H1 (cell line): ENCODE measurements around the gene PLCB4. TPM values are rescaled to one million over a fixed set of nuclear protein-coding genes. Genes with fewer than 3 reads are reported as not detected.

Experiments
- CTCF ChIA-PET: fragments of 300-600 bp; sonication (Branson Sonifier 250); formaldehyde crosslinking; loops from one replicate; lab custom pipeline; 2021; ENCODE audit not compliant: partially characterized antibody; lab: Charles Lee
- POLR2A ChIA-PET: fragments of 300-600 bp; sonication (Branson Sonifier 250); formaldehyde crosslinking; loops from one replicate; lab custom pipeline; 2021; ENCODE audit warnings: inconsistent platforms; ENCODE audit not compliant: partially characterized antibody; lab: Charles Lee
- DNase-seq, 2 experiments: peaks; one replicate each; pipeline versions ENCODE4 v3.0.0 to v3.0.0-alpha.2; 2010 to 2022; ENCODE audit warnings: low spot score in 2 of 2, low read depth in 1 of 2, mixed read lengths in 1 of 2
- FAIRE-seq: peaks from 2 replicates; lab custom pipeline; 2011; peaks lifted over from hg19 to GRCh38; lab: Jason Lieb, UNC
- H2AFZ ChIP-seq: 2 replicates; pipeline ENCODE4 v1.8.1; 2012; ENCODE audit warnings: low read length, inconsistent platforms
- H2AK5ac ChIP-seq: 2 replicates; pipeline ENCODE4 v1.6.1; 2013; ENCODE audit warnings: low read depth, low read length
- H2BK120ac ChIP-seq: replicated peaks from 2 replicates; pipeline ENCODE3; 2013; ENCODE audit warnings: low read depth, low read length, inconsistent platforms
- H2BK12ac ChIP-seq: 2 replicates; pipeline ENCODE4 v1.6.1; 2013; ENCODE audit warnings: low read depth, low read length
- H2BK15ac ChIP-seq: 2 replicates; pipeline ENCODE4 v1.6.1; 2013; ENCODE audit warnings: low read length
- H2BK20ac ChIP-seq: 2 replicates; pipeline ENCODE4 v1.6.1; 2013; ENCODE audit warnings: low read length
- H2BK5ac ChIP-seq: 2 replicates; pipeline ENCODE4 v1.6.1; 2013; ENCODE audit warnings: low read depth, low read length
- H3K14ac ChIP-seq: 2 replicates; pipeline ENCODE4 v1.6.1; 2013; ENCODE audit warnings: inconsistent platforms; ENCODE audit not compliant: insufficient read length
- H3K18ac ChIP-seq: 2 replicates; pipeline ENCODE4 v1.6.1; 2013; ENCODE audit warnings: low read length; ENCODE audit errors: extremely low read depth
- H3K23ac ChIP-seq: 2 replicates; pipeline ENCODE4 v1.6.1; 2013; ENCODE audit warnings: inconsistent platforms; ENCODE audit not compliant: insufficient read length
- H3K23me2 ChIP-seq: 2 replicates; pipeline ENCODE4 v1.6.1; 2013; ENCODE audit warnings: low read depth, low read length
- H3K27ac ChIP-seq: 2 replicates; pipeline ENCODE4 v1.6.1; 2011; ENCODE audit warnings: low read depth, low read length, inconsistent platforms
- H3K27me3 ChIP-seq, 4 experiments: replicated peaks in 1 of 4; 1 replicate in 1 of 4; 2 replicates in 3 of 4; pipeline versions ENCODE4 v1.6.1 to v1.8.1; 2011 to 2013; ENCODE audit warnings: low read length in 3 of 4, mild to moderate bottlenecking in 3 of 4, inconsistent platforms in 2 of 4, mixed read lengths in 2 of 4, moderate library complexity in 1 of 4; ENCODE audit not compliant: control insufficient read depth in 3 of 4, insufficient read depth in 3 of 4; ENCODE audit errors: extremely low read depth in 1 of 4
- H3K36me3 ChIP-seq, 4 experiments: 2 replicates each; pipeline versions ENCODE4 v1.6.1 to v1.8.1; 2011 to 2013; ENCODE audit warnings: mild to moderate bottlenecking in 4 of 4, low read length in 3 of 4, moderate library complexity in 2 of 4, control low read depth in 1 of 4, inconsistent platforms in 1 of 4; ENCODE audit not compliant: insufficient read depth in 4 of 4, control insufficient read depth in 2 of 4
- H3K4ac ChIP-seq: replicated peaks from 2 replicates; pipeline ENCODE3; 2013; ENCODE audit warnings: low read length, low read depth, mixed read lengths, inconsistent platforms; ENCODE audit not compliant: insufficient read length
- H3K4me1 ChIP-seq, 4 experiments: replicated peaks in 1 of 4; 1 replicate in 1 of 4; 2 replicates in 3 of 4; pipeline versions ENCODE4 v1.6.1 to v1.8.1; 2011 to 2013; ENCODE audit warnings: low read length in 3 of 4, inconsistent platforms in 2 of 4, mixed read lengths in 1 of 4; ENCODE audit not compliant: insufficient read depth in 4 of 4, control insufficient read depth in 3 of 4
- H3K4me2 ChIP-seq, 2 experiments: 2 replicates each; pipeline versions ENCODE4 v1.6.1 to v1.8.1; 2011 to 2013; ENCODE audit warnings: low read depth in 2 of 2, low read length in 2 of 2, control low read depth in 1 of 2, inconsistent platforms in 1 of 2, mild to moderate bottlenecking in 1 of 2; ENCODE audit not compliant: insufficient read depth in 1 of 2
- H3K4me3 ChIP-seq, 4 experiments: fragments of 200-600, 300-600 bp in 1 of 4; sonication (generic), shearing (Covaris generic), sonication (Bioruptor Twin) in 1 of 4; 2 replicates each; pipeline versions ENCODE4 v1.5.1 to v1.8.1; 2011 to 2016; ENCODE audit warnings: low read length in 4 of 4, low read depth in 3 of 4, control low read depth in 2 of 4, inconsistent platforms in 2 of 4, mild to moderate bottlenecking in 2 of 4, mixed read lengths in 1 of 4, moderate library complexity in 1 of 4; ENCODE audit not compliant: insufficient read depth in 2 of 4; ENCODE audit errors: extremely low read depth in 1 of 4
- H3K56ac ChIP-seq: replicated peaks from 2 replicates; pipeline ENCODE3; 2013; ENCODE audit warnings: low read depth, mild to moderate bottlenecking, mixed read lengths, low read length, inconsistent platforms; ENCODE audit not compliant: insufficient read length
- H3K79me1 ChIP-seq: 2 replicates; pipeline ENCODE4 v1.6.1; 2013; ENCODE audit warnings: low read depth, low read length, control low read depth
- H3K79me2 ChIP-seq, 2 experiments: 2 replicates each; pipeline versions ENCODE4 v1.6.1 to v1.8.1; 2012 to 2013; ENCODE audit warnings: low read length in 2 of 2, mild to moderate bottlenecking in 2 of 2, inconsistent platforms in 1 of 2; ENCODE audit not compliant: insufficient read depth in 2 of 2, control insufficient read depth in 1 of 2
- H3K9ac ChIP-seq, 4 experiments: replicated peaks in 1 of 4; 1 replicate in 1 of 4; 2 replicates in 3 of 4; pipeline versions ENCODE4 v1.6.1 to v1.8.1; 2011 to 2013; ENCODE audit warnings: low read depth in 3 of 4, low read length in 3 of 4, control low read depth in 2 of 4, mild to moderate bottlenecking in 2 of 4, moderate library complexity in 2 of 4, inconsistent platforms in 1 of 4; ENCODE audit errors: extremely low read depth in 1 of 4
- H3K9me3 ChIP-seq, 2 experiments: 2 replicates each; pipeline versions ENCODE4 v1.6.1 to v1.8.1; 2012 to 2013; ENCODE audit warnings: mild to moderate bottlenecking in 2 of 2, moderate library complexity in 2 of 2, control low read depth in 1 of 2, inconsistent platforms in 1 of 2, low read depth in 1 of 2, low read length in 1 of 2, mixed read lengths in 1 of 2; ENCODE audit not compliant: insufficient read depth in 2 of 2
- H4K20me1 ChIP-seq, 2 experiments: replicated peaks in 1 of 2; 2 replicates each; pipeline versions ENCODE3 to v1.8.1; 2011 to 2013; ENCODE audit warnings: inconsistent platforms in 2 of 2, low read length in 2 of 2, mild to moderate bottlenecking in 1 of 2; ENCODE audit not compliant: insufficient read depth in 2 of 2, control insufficient read depth in 1 of 2
- H4K5ac ChIP-seq: 2 replicates; pipeline ENCODE4 v1.6.1; 2013; ENCODE audit warnings: low read length, low read depth, mixed read lengths, inconsistent platforms; ENCODE audit not compliant: insufficient read length
- H4K8ac ChIP-seq: 2 replicates; pipeline ENCODE4 v1.8.0; 2013; ENCODE audit warnings: mild to moderate bottlenecking, moderate library complexity, low read length, inconsistent platforms; ENCODE audit not compliant: insufficient read depth; ENCODE audit errors: extremely low read depth
- H4K91ac ChIP-seq: replicated peaks from 2 replicates; pipeline ENCODE3; 2013; ENCODE audit warnings: low read length, mixed read lengths, inconsistent platforms; ENCODE audit not compliant: insufficient read length
- CBX8 ChIP-seq: fragments of 300-800, 300-1000 bp; sonication (generic); IDR thresholded peaks from 2 replicates; pipeline ENCODE4 v1.7.1; 2016; ENCODE audit warnings: low read depth, low read length, borderline replicate concordance
- EGR1 ChIP-seq: IDR thresholded peaks from 2 replicates; pipeline ENCODE4 v1.6.1; 2011; ENCODE audit warnings: low read depth, low read length, borderline replicate concordance
- EP300 ChIP-seq, 2 experiments: IDR thresholded peaks; 1 replicate in 1 of 2; 2 replicates in 1 of 2; pipeline ENCODE4 v1.6.1; 2011 to 2012; ENCODE audit warnings: low read depth in 2 of 2, low read length in 2 of 2, mild to moderate bottlenecking in 2 of 2, borderline replicate concordance in 1 of 2, inconsistent platforms in 1 of 2, moderate library complexity in 1 of 2
- FOSL1 ChIP-seq: IDR thresholded peaks from 2 replicates; pipeline ENCODE4 v1.6.1; 2011; ENCODE audit warnings: mild to moderate bottlenecking, low read depth, low read length, moderate library complexity; ENCODE audit not compliant: insufficient read depth
- KDM5A ChIP-seq: fragments of 200-600 bp; IDR thresholded peaks from 2 replicates; pipeline ENCODE4 v1.7.1; 2012; ENCODE audit warnings: mild to moderate bottlenecking, low read length, inconsistent platforms, mixed read lengths
- PHF8 ChIP-seq: fragments of 200-600 bp; sonication (generic); conservative IDR thresholded peaks from 2 replicates; pipeline ENCODE4 v1.7.1; 2012; ENCODE audit warnings: low read depth, mild to moderate bottlenecking, inconsistent platforms, low read length, moderate library complexity
- POLR2A ChIP-seq, 2 experiments: IDR thresholded peaks; 1 replicate in 1 of 2; 2 replicates in 1 of 2; pipeline ENCODE4 v1.6.1; 2011; ENCODE audit warnings: low read depth in 2 of 2, low read length in 2 of 2, mild to moderate bottlenecking in 2 of 2; ENCODE audit errors: control extremely low read depth in 1 of 2
- POLR2AphosphoS5 ChIP-seq: IDR thresholded peaks from 2 replicates; pipeline ENCODE4 v1.6.1; 2011; ENCODE audit warnings: low read depth, low read length
- POU5F1 ChIP-seq: IDR thresholded peaks from 2 replicates; pipeline ENCODE4 v1.6.1; 2011; ENCODE audit warnings: low read depth, mild to moderate bottlenecking, low read length, moderate library complexity
- SIN3A ChIP-seq, 2 experiments: IDR thresholded peaks in 1 of 2; conservative IDR thresholded peaks in 1 of 2; 2 replicates each; pipeline ENCODE4 v1.6.1; 2011 to 2012; ENCODE audit warnings: low read length in 2 of 2, improper control_type of control experiment in 1 of 2, low read depth in 1 of 2, mild to moderate bottlenecking in 1 of 2
- TEAD4 ChIP-seq: IDR thresholded peaks from 2 replicates; pipeline ENCODE4 v1.6.1; 2012; ENCODE audit warnings: low read depth, low read length, inconsistent platforms, mixed read lengths
- WGBS, 2 experiments: shearing (Covaris generic) in 1 of 2; methylation state at CpG; one replicate each; pipeline versions ENCODE4 v1.1.6 to v1.1.7; 2013 to 2015; ENCODE audit warnings: low lambda C conversion rate in 2 of 2, mixed read lengths in 2 of 2, inconsistent platforms in 1 of 2, low coverage in 1 of 2, missing lambda C conversion rate in 1 of 2; ENCODE audit not compliant: insufficient replicate concordance in 2 of 2, insufficient coverage in 1 of 2, insufficient read length in 1 of 2; ENCODE audit errors: extremely low coverage in 1 of 2, missing lambda C conversion rate in 1 of 2; 5-methylcytosine and 5-hydroxymethylcytosine counted together
- polyA plus RNA-seq, 7 experiments: library from polyadenylated mRNA; depleted of rRNA in 3 of 7; stranded (reverse) in 5 of 7; unstranded in 2 of 7; fragments of >200 nt in 5 of 7; fragments of 200-250 nt in 2 of 7; gene quantifications; 1 replicate in 5 of 7; 2 replicates in 1 of 7; 4 replicates in 1 of 7; pipeline versions ENCODE4 v1.2.1 to v1.2.3, GENCODE V29; 2011 to 2013; ENCODE audit warnings: missing spikeins in 2 of 7, mixed read lengths in 2 of 7
- total RNA-seq: library from RNA; stranded (reverse); fragmentation: NEBNext Ultra II Directional; extraction: Animal tissue kit (Norgen Biotek cat#: 25700); gene quantifications from 2 replicates; pipeline ENCODE4 v1.2.1, GENCODE V29; 2021
- TF ChIP-seq, protein P1 (sequence below): IDR thresholded peaks from 2 replicates; pipeline ENCODE4 v1.6.1; 2012; ENCODE audit warnings: inconsistent platforms
- TF ChIP-seq, protein P2 (sequence below): IDR thresholded peaks from 2 replicates; pipeline ENCODE4 v1.6.1; 2011; ENCODE audit warnings: low read depth, mild to moderate bottlenecking, low read length; ENCODE audit not compliant: insufficient read depth

Gene PLCB4
- total and polyA plus RNA-seq, 2 of the 8 experiments (the other 6 are each of a cell fraction or from before 2014, with no cell fraction given): 3.2 to 14.1 TPM

DNA sequence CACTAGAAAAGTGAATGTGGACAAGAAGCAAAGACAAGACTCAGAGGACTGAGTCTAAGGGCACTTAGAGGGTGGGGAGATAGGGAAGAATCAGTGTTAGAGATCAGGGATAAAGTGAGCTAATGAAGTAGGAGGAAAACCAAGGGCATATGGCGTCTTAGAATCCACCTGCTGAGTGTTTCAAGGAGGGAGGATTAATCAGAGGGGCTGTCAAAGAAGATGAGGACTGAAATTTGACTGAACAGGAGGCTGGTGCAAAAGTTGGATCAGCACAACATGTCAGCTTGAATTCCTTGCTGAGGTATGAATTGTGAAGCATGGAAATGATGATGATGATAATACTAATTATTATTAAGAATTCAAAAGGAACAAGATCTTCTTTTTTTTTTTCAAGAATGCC lies 39.4 kb downstream of the PLCB4 start:
- H2AK5ac ChIP-seq: no peak overlapping the region
- no peak overlapping the region for H3K4ac ChIP-seq
- H3K79me2 ChIP-seq: no peaks in the 10 kb centered on the region
- H3K14ac ChIP-seq: no peak overlapping the region
- no peaks in the 10 kb centered on the region for H3K27me3 ChIP-seq
- CTCF ChIA-PET: interaction anchor here (0.7 to 1.2 kb wide), 2 partner anchors 165 to 278 kb away, joined by 3 to 8 read pairs; no protein-coding TSS in a partner anchor
- WGBS, 2 experiments: 94% methylated on average over 1 of the region's 1 CpG; no CpG with 5 or more reads in 1 of the 2 experiments
- H3K36me3 ChIP-seq: no peaks in the 10 kb centered on the region
- FAIRE-seq: no peak
- TF ChIP-seq POLR2AphosphoS5 (no peak), EGR1 (no peak), POLR2A (IDR thresholded peaks at IDR 0.05; ENCODE audit: control extremely low read depth in 1 of 2, low read depth in 2 of 2, low read length in 2 of 2) (no peak), CBX8 (no peak), PHF8 (no peak), SIN3A (conservative IDR thresholded peaks at IDR 0.05 in 1 of 2, IDR thresholded peaks at IDR 0.05 in 1 of 2; ENCODE audit: low read depth in 1 of 2, low read length in 2 of 2) (no peak), EP300 (IDR thresholded peaks at IDR 0.05; ENCODE audit: borderline replicate concordance in 1 of 2, low read depth in 2 of 2, low read length in 2 of 2) (no peak), POU5F1 (no peak), FOSL1 (no peak), KDM5A (no peak), TEAD4 (no peak)
- TF ChIP-seq, protein P1, sequence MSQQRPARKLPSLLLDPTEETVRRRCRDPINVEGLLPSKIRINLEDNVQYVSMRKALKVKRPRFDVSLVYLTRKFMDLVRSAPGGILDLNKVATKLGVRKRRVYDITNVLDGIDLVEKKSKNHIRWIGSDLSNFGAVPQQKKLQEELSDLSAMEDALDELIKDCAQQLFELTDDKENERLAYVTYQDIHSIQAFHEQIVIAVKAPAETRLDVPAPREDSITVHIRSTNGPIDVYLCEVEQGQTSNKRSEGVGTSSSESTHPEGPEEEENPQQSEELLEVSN: no peak
- TF ChIP-seq, protein P2, sequence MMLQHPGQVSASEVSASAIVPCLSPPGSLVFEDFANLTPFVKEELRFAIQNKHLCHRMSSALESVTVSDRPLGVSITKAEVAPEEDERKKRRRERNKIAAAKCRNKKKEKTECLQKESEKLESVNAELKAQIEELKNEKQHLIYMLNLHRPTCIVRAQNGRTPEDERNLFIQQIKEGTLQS: no peak
- no peak overlapping the region for H4K8ac ChIP-seq
- H3K9ac ChIP-seq: no peak overlapping the region
- no peak overlapping the region for H2AFZ ChIP-seq
- no peak overlapping the region for H3K56ac ChIP-seq
- no peak overlapping the region for H4K91ac ChIP-seq
- H2BK12ac ChIP-seq: no peak overlapping the region
- POLR2A ChIA-PET: no interaction called here
- no peaks in the 10 kb centered on the region for H3K4me1 ChIP-seq
- H3K27ac ChIP-seq: no peak overlapping the region
- no peaks in the 10 kb centered on the region for H3K79me1 ChIP-seq
- no peak overlapping the region for H2BK5ac ChIP-seq
- H3K23me2 ChIP-seq: no peaks in the 10 kb centered on the region
- H3K23ac ChIP-seq: no peak overlapping the region
- H2BK15ac ChIP-seq: no peak overlapping the region
- H4K5ac ChIP-seq: no peak overlapping the region
- H3K18ac ChIP-seq: no peak overlapping the region
- H2BK120ac ChIP-seq: no peak overlapping the region
- H3K4me2 ChIP-seq: no peak overlapping the region
- no peak overlapping the region for H2BK20ac ChIP-seq
- no peak overlapping the region for H3K4me3 ChIP-seq
- H4K20me1 ChIP-seq: no peaks in the 10 kb centered on the region
- no peak for DNase-seq
- H3K9me3 ChIP-seq: no peaks in the 10 kb centered on the region
